K562 (cell line): ENCODE data around the gene WAS. TPM values are rescaled to one million over a fixed set of nuclear protein-coding genes. Genes with fewer than 3 reads are reported as not detected.
A peak's percentile ranks its signal among the peaks of the same experiment; 100 is the strongest.

Experiments used
- CBX8 ChIP-seq: fragments of 200-600 bp; sonication (generic); IDR thresholded peaks from 2 replicates; pipeline ENCODE4 v1.6.1; 2012; ENCODE audit warnings: borderline replicate concordance, mixed run types, low read depth, mild to moderate bottlenecking, moderate library complexity, mixed read lengths, low read length, control low read depth, inconsistent platforms; ENCODE audit not compliant: poor library complexity, severe bottlenecking; ENCODE audit errors: extremely low read depth
- CHD1 ChIP-seq: fragments of 200-600 bp; sonication (generic); IDR thresholded peaks from one replicate; pipeline ENCODE4 v1.6.1; 2012; ENCODE audit warnings: mild to moderate bottlenecking, moderate library complexity, low read length, inconsistent platforms
- E2F5 ChIP-seq: sonication (generic); formaldehyde crosslinking; IDR thresholded peaks from 2 replicates; pipeline ENCODE4 v1.8.0; 2022; ENCODE audit warnings: mild to moderate bottlenecking, missing genetic modification reagents
- ELK3 ChIP-seq: fragments of 450-650 bp; formaldehyde crosslinking; IDR thresholded peaks from 2 replicates; pipeline ENCODE4 v1.4.0; 2020; ENCODE audit warnings: mild to moderate bottlenecking
- HCFC1 ChIP-seq: IDR thresholded peaks from 2 replicates; pipeline ENCODE4 v1.6.1; 2012; ENCODE audit warnings: low read depth, low read length, improper control_type of control experiment
- MAFK ChIP-seq: IDR thresholded peaks from 2 replicates; pipeline ENCODE4 v1.6.1; 2011; ENCODE audit warnings: low read length, improper control_type of control experiment
- MED1 ChIP-seq: sonication (generic); formaldehyde crosslinking; IDR thresholded peaks from 2 replicates; pipeline ENCODE4 v1.8.1; 2023; ENCODE audit warnings: missing genetic modification reagents, borderline replicate concordance
- MEF2D ChIP-seq: conservative IDR thresholded peaks from 2 replicates; pipeline ENCODE4 v1.6.1; 2016; ENCODE audit warnings: low read depth, missing genetic modification characterization, missing compliant biosample characterization
- MNT ChIP-seq, 2 experiments: fragments of 450-650 bp; conservative IDR thresholded peaks; 2 replicates each; pipeline ENCODE4 v1.6.1; 2017; ENCODE audit warnings: mild to moderate bottlenecking in 2 of 2, moderate library complexity in 2 of 2
- MTA2 ChIP-seq: fragments of 450-650 bp; IDR thresholded peaks from 2 replicates; pipeline ENCODE4 v1.6.1; 2016; ENCODE audit warnings: low read depth
- MXI1 ChIP-seq: IDR thresholded peaks from 2 replicates; pipeline ENCODE4 v1.6.1; 2011; ENCODE audit warnings: low read depth, mild to moderate bottlenecking, improper control_type of control experiment, low read length
- NFIC ChIP-seq: fragments of 450-650 bp; IDR thresholded peaks from 2 replicates; pipeline ENCODE4 v1.6.1; 2017; ENCODE audit warnings: mild to moderate bottlenecking, inconsistent platforms
- PCBP1 ChIP-seq: fragments of 200-400 bp; formaldehyde crosslinking; IDR thresholded peaks from 2 replicates; pipeline ENCODE4 v1.6.1; 2018; ENCODE audit warnings: mild to moderate bottlenecking, low read depth, low read length; ENCODE audit not compliant: poor library complexity, severe bottlenecking
- PHB2 ChIP-seq: fragments of 450-650 bp; IDR thresholded peaks from 2 replicates; pipeline ENCODE4 v1.6.1; 2017; ENCODE audit warnings: low read depth
- PHF20 ChIP-seq: fragments of 450-650 bp; IDR thresholded peaks from 2 replicates; pipeline ENCODE4 v1.6.1; 2018; ENCODE audit not compliant: partially characterized antibody
- POLR3G ChIP-seq: IDR thresholded peaks from 2 replicates; pipeline ENCODE4 v1.6.1; 2011; ENCODE audit not compliant: insufficient read length, insufficient replicate concordance; ENCODE audit errors: extremely low read depth
- POU5F1 ChIP-seq: fragments of 150-350 bp; IDR thresholded peaks from 2 replicates; pipeline ENCODE4 v1.6.1; 2014; ENCODE audit warnings: borderline replicate concordance, low read length, low read depth, mild to moderate bottlenecking; ENCODE audit not compliant: partially characterized antibody
- RAD51 ChIP-seq: fragments of 450-650 bp; IDR thresholded peaks from 2 replicates; pipeline ENCODE4 v1.7.1; 2016; ENCODE audit warnings: low read depth, mild to moderate bottlenecking, borderline replicate concordance
- SIN3B ChIP-seq: fragments of 450-650 bp; IDR thresholded peaks from 2 replicates; pipeline ENCODE4 v1.6.1; 2017; ENCODE audit warnings: low read depth, mild to moderate bottlenecking, moderate library complexity
- SRF ChIP-seq, 2 experiments: fragments of 250-450, 450-650 bp in 1 of 2; sonication (Bioruptor Pico) in 1 of 2; sonication (generic) in 1 of 2; formaldehyde crosslinking; IDR thresholded peaks; 2 replicates each; pipeline versions ENCODE4 v1.5.0 to v1.5.1; 2020 to 2022; ENCODE audit warnings: mild to moderate bottlenecking in 1 of 2, missing genetic modification reagents in 1 of 2
- TCF7 ChIP-seq: sonication (generic); IDR thresholded peaks from 2 replicates; pipeline ENCODE4 v1.6.1; 2016; ENCODE audit warnings: antibody characterized with exemption, borderline replicate concordance
- ZNF174 ChIP-seq: fragments of 250-450 bp; sonication (Bioruptor Pico); IDR thresholded peaks from 2 replicates; pipeline ENCODE4 v1.4.0; 2020; ENCODE audit warnings: mild to moderate bottlenecking
- ZNF263 ChIP-seq: sonication (generic); formaldehyde crosslinking; IDR thresholded peaks from 2 replicates; pipeline ENCODE4 v1.8.0; 2022; ENCODE audit warnings: mild to moderate bottlenecking, missing genetic modification reagents, borderline replicate concordance
- polyA plus RNA-seq, 8 experiments: library from polyadenylated mRNA; depleted of rRNA in 4 of 8; stranded (reverse) in 5 of 8; unstranded in 3 of 8; fragments of >200 nt; fragmentation: Nextera tagmentation in 2 of 8; fragmentation: Illumina TruSeq in 1 of 8; extraction: Ambion mirVana in 2 of 8; extraction: Trizol in 1 of 8; gene quantifications; 2 replicates each; pipeline versions ENCODE4 v1.2.1 to v1.2.3, GENCODE V29; 2011 to 2014; ENCODE audit warnings: inconsistent platforms in 1 of 8, missing spikeins in 1 of 8
- total RNA-seq, 7 experiments: library from RNA; depleted of rRNA in 6 of 7; stranded (reverse); fragments of >200 nt in 6 of 7; fragmentation: Illumina TruSeq in 2 of 7; extraction: Trizol in 2 of 7; gene quantifications; 2 replicates each; pipeline versions ENCODE4 v1.2.1 to v1.2.3, GENCODE V29; 2011 to 2021; ENCODE audit warnings: low replicate concordance in 1 of 7
- TF ChIP-seq, protein P1 (sequence below): fragments of 450-650 bp; formaldehyde crosslinking; IDR thresholded peaks from 2 replicates; pipeline ENCODE4 v1.4.0; 2020; ENCODE audit warnings: mild to moderate bottlenecking, moderate library complexity

Gene WAS
- total and polyA plus RNA-seq, 9 of the 15 experiments (the other 6 are each of a cell fraction or from before 2014, with no cell fraction given): 0.11 to 16.1 (median 3.8) TPM

- TF ChIP-seq POU5F1: no peak
- no peak for TF ChIP-seq PCBP1
- TF ChIP-seq SIN3B: peak; percentile 76
- no peak for TF ChIP-seq MAFK
- no peak for TF ChIP-seq RAD51
- TF ChIP-seq ZNF174: no peak
- no peak for TF ChIP-seq MXI1
- peak; percentile 49 for TF ChIP-seq HCFC1
- TF ChIP-seq ZNF263: no peak
- TF ChIP-seq SRF (CRISPR knock-in tag; IDR thresholded peaks at IDR 0.05): peak in 1 of 2 experiments; percentile 28; a peak in 1 of 4 replicates
- TF ChIP-seq, protein P1, sequence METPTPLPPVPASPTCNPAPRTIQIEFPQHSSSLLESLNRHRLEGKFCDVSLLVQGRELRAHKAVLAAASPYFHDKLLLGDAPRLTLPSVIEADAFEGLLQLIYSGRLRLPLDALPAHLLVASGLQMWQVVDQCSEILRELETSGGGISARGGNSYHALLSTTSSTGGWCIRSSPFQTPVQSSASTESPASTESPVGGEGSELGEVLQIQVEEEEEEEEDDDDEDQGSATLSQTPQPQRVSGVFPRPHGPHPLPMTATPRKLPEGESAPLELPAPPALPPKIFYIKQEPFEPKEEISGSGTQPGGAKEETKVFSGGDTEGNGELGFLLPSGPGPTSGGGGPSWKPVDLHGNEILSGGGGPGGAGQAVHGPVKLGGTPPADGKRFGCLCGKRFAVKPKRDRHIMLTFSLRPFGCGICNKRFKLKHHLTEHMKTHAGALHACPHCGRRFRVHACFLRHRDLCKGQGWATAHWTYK (CRISPR knock-in tag): peak; percentile 68; the same call in 1 of the 2 replicates
- peak; percentile 33; the same call in 1 of the 2 replicates for TF ChIP-seq PHB2
- TF ChIP-seq CHD1: no peak
- no peak for TF ChIP-seq E2F5 (CRISPR knock-in tag)
- no peak for TF ChIP-seq ELK3 (CRISPR knock-in tag)
- TF ChIP-seq MNT (conservative IDR thresholded peaks at IDR 0.05): peak; percentile 21 to 78; a peak in 3 of 4 replicates
- peak; percentile 63; the same call in 1 of the 2 replicates for TF ChIP-seq MTA2
- 0 out of 2 replicates have a peak, but pooled peaks have one; percentile 21 for TF ChIP-seq MEF2D (tag)
- peak; percentile 78 for TF ChIP-seq NFIC
- no peak for TF ChIP-seq CBX8
- TF ChIP-seq MED1 (CRISPR knock-in tag): no peak
- peak; percentile 55 for TF ChIP-seq PHF20
- TF ChIP-seq POLR3G: no peak
- no peak for TF ChIP-seq TCF7
These were observed 12.8 kb downstream of the WAS start, which contains the start of gene SUV39H1 (continued) for GRCh38 chrX:48696301-48696908.
